Caco-2 (cell line): Measurements from ENCODE around the gene SMAD7. TPM values are rescaled to one million over a fixed set of nuclear protein-coding genes. Genes with fewer than 3 reads are reported as not detected.
A peak's percentile ranks its signal among the peaks of the same experiment; 100 is the strongest.

Experiments
- BruUV-seq: library from RNA; stranded (reverse); fragments of 400-500 nt; replicated peaks from 2 replicates; lab custom pipeline; 2021; lab: Mats Ljungman, UMichigan
- CTCF ChIA-PET: fragments of 300-600 bp; sonication (Branson Sonifier 250); formaldehyde crosslinking; loops from one replicate; lab custom pipeline; 2022; ENCODE audit warnings: antibody characterized with exemption; lab: Charles Lee
- POLR2A ChIA-PET: fragments of 300-600 bp; sonication (Branson Sonifier 250); formaldehyde crosslinking; loops from one replicate; lab custom pipeline; 2022; ENCODE audit warnings: antibody characterized with exemption; lab: Charles Lee
- DNase-seq, 2 experiments: peaks; one replicate each; pipeline versions ENCODE4 v3.0.0 to v3.0.0-alpha.2; 2020 to 2022
- H3K27me3 ChIP-seq: replicated peaks from 2 replicates; pipeline ENCODE4 v1.6.0; 2011; ENCODE audit warnings: low read length; ENCODE audit not compliant: control insufficient read depth, insufficient read depth
- H3K36me3 ChIP-seq: 2 replicates; pipeline ENCODE4 v1.5.1; 2011; ENCODE audit warnings: low read length; ENCODE audit not compliant: control insufficient read depth, insufficient read depth
- H3K4me1 ChIP-seq: fragments of 250-450 bp; sonication (Bioruptor Pico); 2 replicates; pipeline ENCODE4 v1.5.1; 2020; ENCODE audit warnings: mild to moderate bottlenecking
- H3K4me3 ChIP-seq: 2 replicates; pipeline ENCODE4 v1.5.1; 2011; ENCODE audit warnings: low read depth, mild to moderate bottlenecking, control low read depth, low read length
- H3K9me3 ChIP-seq: fragments of 250-450 bp; sonication (Bioruptor Pico); 2 replicates; pipeline ENCODE4 v1.5.1; 2020; ENCODE audit warnings: mild to moderate bottlenecking, moderate library complexity
- H3K27ac Mint-ChIP-seq: one replicate; pipeline ENCODE4 v1.8.0; 2022; ENCODE audit warnings: mixed read lengths; ENCODE audit not compliant: unreplicated experiment
- H3K27me3 Mint-ChIP-seq: one replicate; pipeline ENCODE4 v1.8.0; 2022; ENCODE audit warnings: mixed read lengths; ENCODE audit not compliant: insufficient read depth, unreplicated experiment
- H3K36me3 Mint-ChIP-seq: one replicate; pipeline ENCODE4 v1.8.0; 2022; ENCODE audit warnings: mild to moderate bottlenecking, mixed read lengths; ENCODE audit not compliant: insufficient read depth, unreplicated experiment
- H3K4me1 Mint-ChIP-seq: one replicate; pipeline ENCODE4 v1.8.0; 2022; ENCODE audit warnings: low read depth, mixed read lengths; ENCODE audit not compliant: unreplicated experiment
- H3K4me3 Mint-ChIP-seq: one replicate; pipeline ENCODE4 v1.8.0; 2022; ENCODE audit warnings: mild to moderate bottlenecking, moderate library complexity, mixed read lengths; ENCODE audit not compliant: unreplicated experiment
- H3K9me3 Mint-ChIP-seq: one replicate; pipeline ENCODE4 v1.8.0; 2022; ENCODE audit warnings: mixed read lengths; ENCODE audit not compliant: unreplicated experiment
- CTCF ChIP-seq, 2 experiments: fragments of 200-600 bp in 1 of 2; IDR thresholded peaks; 1 replicate in 1 of 2; 2 replicates in 1 of 2; pipeline versions ENCODE4 v1.5.1 to v1.8.0; 2011 to 2022; ENCODE audit warnings: antibody characterized with exemption in 1 of 2, control low read depth in 1 of 2, inconsistent platforms in 1 of 2, low read depth in 1 of 2, low read length in 1 of 2, mild to moderate bottlenecking in 1 of 2, moderate library complexity in 1 of 2; ENCODE audit not compliant: insufficient read depth in 1 of 2, severe bottlenecking in 1 of 2, unreplicated experiment in 1 of 2
- intact Hi-C: fragments of 100-400 bp; cut with micrococcal nuclease; formaldehyde crosslinking; loops from one replicate; pipeline ENCODE4 v1.10.0; 2022; ENCODE audit not compliant: unreplicated experiment
- total RNA-seq: library from RNA; stranded (reverse); gene quantifications from 2 replicates; pipeline ENCODE4 v1.2.3, GENCODE V29; 2022

The SMAD7 gene
- total RNA-seq, 1 experiment from 2014 or later = 9.3 TPM

GRCh38 chr18:48880931-48881330 lies 69.8 kb downstream of the SMAD7 start:
- DNase-seq = no peak
- Mint-ChIP-seq H3K9me3 (no peaks in the 10 kb centered on the region), H3K4me1 (peaks cover 12% of the 10 kb centered on the region), H3K27me3 (no peaks in the 10 kb centered on the region), H3K27ac (no peak overlapping the region), H3K4me3 (no peak overlapping the region), H3K36me3 (no peaks in the 10 kb centered on the region)
- BruUV-seq = no TSS peak
- Histone ChIP-seq H3K4me1 (peaks cover 4% of the 10 kb centered on the region; the same call in 1 of the 2 replicates), H3K4me3 (no peak overlapping the region), H3K36me3 (no peaks in the 10 kb centered on the region), H3K27me3 (no peaks in the 10 kb centered on the region), H3K9me3 (no peaks in the 10 kb centered on the region)
- CTCF ChIA-PET = no interaction called here
- TF ChIP-seq CTCF (IDR thresholded peaks at IDR 0.05; ENCODE audit: insufficient read depth in 1 of 2, low read depth in 1 of 2, low read length in 1 of 2, severe bottlenecking in 1 of 2, unreplicated experiment in 1 of 2) = no peak
- intact Hi-C loops = no loop called here
- POLR2A ChIA-PET = no interaction called here

GRCh38 chr18:48879008-48879431 lies 71.7 kb downstream of the SMAD7 start:
- CTCF ChIA-PET = no interaction called here
- Mint-ChIP-seq H3K9me3 (no peaks in the 10 kb centered on the region), H3K27ac (no peak overlapping the region), H3K4me3 (no peak overlapping the region), H3K4me1 (peaks cover 12% of the 10 kb centered on the region), H3K36me3 (no peaks in the 10 kb centered on the region), H3K27me3 (no peaks in the 10 kb centered on the region)
- no peaks in the 10 kb centered on the region for H3K9me3 ChIP-seq
- H3K4me1 ChIP-seq = peaks cover 4% of the 10 kb centered on the region; the same call in 1 of the 2 replicates
- DNase-seq = peak; percentile 49 to 61
- H3K27me3 ChIP-seq = no peaks in the 10 kb centered on the region
- H3K36me3 ChIP-seq = no peaks in the 10 kb centered on the region
- no peak overlapping the region for H3K4me3 ChIP-seq
- POLR2A ChIA-PET = no interaction called here
- TF ChIP-seq CTCF (IDR thresholded peaks at IDR 0.05; ENCODE audit: insufficient read depth in 1 of 2, low read depth in 1 of 2, low read length in 1 of 2, severe bottlenecking in 1 of 2, unreplicated experiment in 1 of 2) = no peak
- intact Hi-C loops = no loop called here
- BruUV-seq = no TSS peak

GRCh38 chr18:48878471-48878870 lies 72.3 kb downstream of the SMAD7 start:
- DNase-seq = no peak
- ChIA-PET CTCF (no interaction called here), POLR2A (no interaction called here)
- H3K36me3 Mint-ChIP-seq = no peaks in the 10 kb centered on the region
- Histone ChIP-seq H3K4me1 (peaks cover 4% of the 10 kb centered on the region; the same call in 1 of the 2 replicates), H3K36me3 (no peaks in the 10 kb centered on the region), H3K4me3 (no peak overlapping the region), H3K27me3 (no peaks in the 10 kb centered on the region), H3K9me3 (no peaks in the 10 kb centered on the region)
- TF ChIP-seq CTCF (IDR thresholded peaks at IDR 0.05; ENCODE audit: insufficient read depth in 1 of 2, low read depth in 1 of 2, low read length in 1 of 2, severe bottlenecking in 1 of 2, unreplicated experiment in 1 of 2) = no peak
- H3K4me3 Mint-ChIP-seq = peak overlapping the region; percentile 57
- H3K9me3 Mint-ChIP-seq = no peaks in the 10 kb centered on the region
- no TSS peak for BruUV-seq
- no peaks in the 10 kb centered on the region for H3K27me3 Mint-ChIP-seq
- intact Hi-C loops = no loop called here
- H3K4me1 Mint-ChIP-seq = peaks cover 12% of the 10 kb centered on the region
- H3K27ac Mint-ChIP-seq = peak overlapping the region; percentile 56
